ENCODE results near the gene PARD3B. TPM values are rescaled to one million over a fixed set of nuclear protein-coding genes. Genes with fewer than 3 reads are reported as not detected.

The PARD3B gene
- total and polyA plus RNA-seq, 2 donors from 2014 or later, result 5.3 to 29.6 TPM

DNA sequence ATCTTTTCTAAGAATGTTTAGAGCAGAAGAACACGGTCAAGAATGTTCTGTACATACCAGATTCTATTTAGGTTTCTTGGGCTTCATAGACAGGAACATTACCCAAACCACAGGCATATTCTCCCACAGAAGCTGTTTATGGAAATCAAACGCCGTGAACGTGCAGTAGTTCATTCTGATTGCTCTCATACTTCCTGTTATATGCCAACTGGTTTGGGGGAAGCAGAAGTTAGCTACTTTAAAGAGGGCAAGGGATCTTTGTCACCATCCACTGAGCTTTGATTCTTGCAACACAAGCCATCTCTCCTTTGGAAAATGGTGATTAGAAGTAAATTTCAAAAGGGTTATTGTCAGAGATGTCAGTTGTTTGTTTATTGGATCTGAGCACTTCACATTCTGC lies 954.8 kb downstream of the PARD3B start:
- peaks cover 0 to 4% (median 0%) of the 10 kb centered on the region in 3 donors for H3K36me3 ChIP-seq (ENCODE audit: control insufficient read depth in 2 of 3, insufficient read depth in 3 of 3, low read length in 3 of 3)
- no peak overlapping the region for H3K9ac ChIP-seq (ENCODE audit: low read length in 3 of 3)
- DNase-seq, result no peak
- no peak overlapping the region for H3K4me3 ChIP-seq (ENCODE audit: low read length in 3 of 3)
- intact Hi-C loops (cut with DNase I), result no loop called here
- FAIRE-seq, result no peak
- H3K4me1 ChIP-seq (ENCODE audit: control insufficient read depth in 2 of 3, insufficient read depth in 2 of 3, low read depth in 1 of 3, low read length in 3 of 3), result no peaks in the 10 kb centered on the region
- no peaks in the 10 kb centered on the region for H3K27me3 ChIP-seq (ENCODE audit: control insufficient read depth, insufficient read depth, low read length)
- no peak overlapping the region for H3K27ac ChIP-seq (ENCODE audit: low read depth in 2 of 2, low read length in 2 of 2)
- TF ChIP-seq, protein P1, sequence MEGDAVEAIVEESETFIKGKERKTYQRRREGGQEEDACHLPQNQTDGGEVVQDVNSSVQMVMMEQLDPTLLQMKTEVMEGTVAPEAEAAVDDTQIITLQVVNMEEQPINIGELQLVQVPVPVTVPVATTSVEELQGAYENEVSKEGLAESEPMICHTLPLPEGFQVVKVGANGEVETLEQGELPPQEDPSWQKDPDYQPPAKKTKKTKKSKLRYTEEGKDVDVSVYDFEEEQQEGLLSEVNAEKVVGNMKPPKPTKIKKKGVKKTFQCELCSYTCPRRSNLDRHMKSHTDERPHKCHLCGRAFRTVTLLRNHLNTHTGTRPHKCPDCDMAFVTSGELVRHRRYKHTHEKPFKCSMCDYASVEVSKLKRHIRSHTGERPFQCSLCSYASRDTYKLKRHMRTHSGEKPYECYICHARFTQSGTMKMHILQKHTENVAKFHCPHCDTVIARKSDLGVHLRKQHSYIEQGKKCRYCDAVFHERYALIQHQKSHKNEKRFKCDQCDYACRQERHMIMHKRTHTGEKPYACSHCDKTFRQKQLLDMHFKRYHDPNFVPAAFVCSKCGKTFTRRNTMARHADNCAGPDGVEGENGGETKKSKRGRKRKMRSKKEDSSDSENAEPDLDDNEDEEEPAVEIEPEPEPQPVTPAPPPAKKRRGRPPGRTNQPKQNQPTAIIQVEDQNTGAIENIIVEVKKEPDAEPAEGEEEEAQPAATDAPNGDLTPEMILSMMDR (IDR thresholded peaks at IDR 0.05; ENCODE audit: borderline replicate concordance, extremely low read depth, insufficient read depth), result no peak
- no peaks in the 10 kb centered on the region for H3K9me3 ChIP-seq (ENCODE audit: control insufficient read depth in 2 of 3, insufficient read depth in 1 of 3, low read length in 3 of 3)

DNA sequence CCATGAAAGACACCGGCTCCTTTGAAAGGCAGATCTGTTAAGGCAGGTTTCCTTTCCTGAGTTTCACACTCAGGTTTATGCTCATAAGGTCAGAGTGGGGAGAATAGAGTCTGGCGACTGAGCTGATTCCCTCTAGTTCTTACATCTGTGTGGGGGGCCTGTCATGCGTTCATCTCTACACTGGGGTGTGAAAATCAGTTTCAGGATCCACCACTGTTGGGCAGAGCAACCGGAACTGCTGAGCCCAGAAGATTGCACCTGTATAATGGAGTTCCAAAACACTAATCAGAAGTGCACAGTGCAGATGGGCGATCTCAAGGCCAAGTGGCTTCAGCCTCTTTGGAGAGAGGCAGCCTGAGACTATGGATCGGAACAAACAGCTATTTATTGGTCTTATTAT lies 955.7 kb downstream of the PARD3B start:
- H3K27me3 ChIP-seq (ENCODE audit: control insufficient read depth, insufficient read depth, low read length), result no peaks in the 10 kb centered on the region
- intact Hi-C loops (cut with DNase I), result no loop called here
- no peak for FAIRE-seq

GRCh38 chr2:205501826-205502225 lies 956.6 kb downstream of the PARD3B start:
- no peak overlapping the region for H3K4me3 ChIP-seq (ENCODE audit: low read length in 3 of 3)
- TF ChIP-seq, protein P1 (IDR thresholded peaks at IDR 0.05; ENCODE audit: borderline replicate concordance, extremely low read depth, insufficient read depth), result no peak
- no peak overlapping the region for H3K27ac ChIP-seq (ENCODE audit: low read depth in 2 of 2, low read length in 2 of 2)
- intact Hi-C loops (cut with DNase I), result no loop called here
- no peak overlapping the region for H3K9ac ChIP-seq (ENCODE audit: low read length in 3 of 3)
- H3K9me3 ChIP-seq (ENCODE audit: control insufficient read depth in 2 of 3, insufficient read depth in 1 of 3, low read length in 3 of 3), result no peaks in the 10 kb centered on the region
- H3K27me3 ChIP-seq (ENCODE audit: control insufficient read depth, insufficient read depth, low read length), result no peaks in the 10 kb centered on the region
- FAIRE-seq (no peak), DNase-seq (no peak)
- no peaks in the 10 kb centered on the region for H3K4me1 ChIP-seq (ENCODE audit: control insufficient read depth in 2 of 3, insufficient read depth in 2 of 3, low read depth in 1 of 3, low read length in 3 of 3)
- peaks cover 0 to 4% (median 0%) of the 10 kb centered on the region in 3 donors for H3K36me3 ChIP-seq (ENCODE audit: control insufficient read depth in 2 of 3, insufficient read depth in 3 of 3, low read length in 3 of 3)

More for the DNA sequence above, 955.7 kb downstream of the PARD3B start:
- TF ChIP-seq, protein P1 (IDR thresholded peaks at IDR 0.05; ENCODE audit: borderline replicate concordance, extremely low read depth, insufficient read depth), result no peak
- Histone ChIP-seq H3K9ac (ENCODE audit: low read length in 3 of 3) (no peak overlapping the region), H3K4me3 (ENCODE audit: low read length in 3 of 3) (no peak overlapping the region), H3K4me1 (ENCODE audit: control insufficient read depth in 2 of 3, insufficient read depth in 2 of 3, low read depth in 1 of 3, low read length in 3 of 3) (no peaks in the 10 kb centered on the region), H3K27ac (ENCODE audit: low read depth in 2 of 2, low read length in 2 of 2) (no peak overlapping the region), H3K36me3 (ENCODE audit: control insufficient read depth in 2 of 3, insufficient read depth in 3 of 3, low read length in 3 of 3) (peaks cover 0 to 4% (median 0%) of the 10 kb centered on the region in 3 donors), H3K9me3 (ENCODE audit: control insufficient read depth in 2 of 3, insufficient read depth in 1 of 3, low read length in 3 of 3) (no peaks in the 10 kb centered on the region)
- DNase-seq, result no peak

DNA sequence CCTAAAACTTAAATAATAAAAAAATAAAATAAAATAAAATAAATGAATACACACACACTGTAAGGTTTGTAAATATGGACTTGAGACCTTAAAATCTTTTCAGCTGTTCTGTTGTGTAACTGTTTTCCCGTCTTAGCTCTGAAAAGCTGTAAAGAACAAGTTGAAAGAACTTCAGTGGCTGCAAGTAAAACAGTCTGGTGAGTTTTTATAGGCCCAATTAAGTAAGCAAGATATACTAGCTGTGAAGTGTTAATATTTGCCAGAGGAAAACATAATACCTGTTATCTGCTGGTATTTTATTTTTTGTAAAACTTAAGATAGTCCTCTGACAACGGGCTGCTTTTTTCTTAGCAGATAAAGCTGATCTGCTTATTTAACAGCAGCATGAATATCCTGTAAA lies 960.1 kb downstream of the PARD3B start:
- no peak for FAIRE-seq
- intact Hi-C loops (cut with DNase I), result no loop called here
- Histone ChIP-seq H3K27ac (ENCODE audit: low read depth in 2 of 2, low read length in 2 of 2) (no peak overlapping the region), H3K36me3 (ENCODE audit: control insufficient read depth in 2 of 3, insufficient read depth in 3 of 3, low read length in 3 of 3) (peaks cover 0 to 4% (median 0%) of the 10 kb centered on the region in 3 donors), H3K4me3 (ENCODE audit: low read length in 3 of 3) (no peak overlapping the region), H3K4me1 (ENCODE audit: control insufficient read depth in 2 of 3, insufficient read depth in 2 of 3, low read depth in 1 of 3, low read length in 3 of 3) (no peaks in the 10 kb centered on the region), H3K27me3 (ENCODE audit: control insufficient read depth, insufficient read depth, low read length) (no peaks in the 10 kb centered on the region), H3K9me3 (ENCODE audit: control insufficient read depth in 2 of 3, insufficient read depth in 1 of 3, low read length in 3 of 3) (no peaks in the 10 kb centered on the region), H3K9ac (ENCODE audit: low read length in 3 of 3) (no peak overlapping the region)
- no peak for DNase-seq
- TF ChIP-seq, protein P1 (IDR thresholded peaks at IDR 0.05; ENCODE audit: borderline replicate concordance, extremely low read depth, insufficient read depth), result no peak
